GM12873 (cell line): ENCODE results near the gene ZNF30.

ENCODE experiments used
- CTCF ChIP-seq: IDR thresholded peaks from 2 replicates; pipeline ENCODE4 v1.5.1; 2012; ENCODE audit warnings: low read depth, mild to moderate bottlenecking, moderate library complexity, low read length, control low read depth; ENCODE audit not compliant: insufficient read depth; ENCODE audit errors: missing control alignments

Gene ZNF30

GRCh38 chr19:34926685-34927375 is at the start of gene ZNF30:
ZNF30 (plus strand) TSS chr19:34926903; CDS start chr19:34929948, 3,045 bp downstream.
- TF ChIP-seq CTCF = no peak

- no peak for TF ChIP-seq CTCF
These were observed 47.1 kb upstream of the ZNF30 start for GRCh38 chr19:34879563-34879962.

- no peak for TF ChIP-seq CTCF
These were observed 46.7 kb upstream of the ZNF30 start for GRCh38 chr19:34880034-34880433.

GRCh38 chr19:34881982-34882381 is 44.7 kb upstream of the ZNF30 start:
- TF ChIP-seq CTCF = no peak

- TF ChIP-seq CTCF = no peak
These were observed 38.6 kb upstream of the ZNF30 start for GRCh38 chr19:34888091-34888490.

GRCh38 chr19:34900245-34900644 is 26.5 kb upstream of the ZNF30 start:
- TF ChIP-seq CTCF = no peak

GRCh38 chr19:34904664-34905527 is 21.8 kb upstream of the ZNF30 start:
- TF ChIP-seq CTCF = no peak
